ENCODE data around the gene PAK5.

The PAK5 gene

DNA sequence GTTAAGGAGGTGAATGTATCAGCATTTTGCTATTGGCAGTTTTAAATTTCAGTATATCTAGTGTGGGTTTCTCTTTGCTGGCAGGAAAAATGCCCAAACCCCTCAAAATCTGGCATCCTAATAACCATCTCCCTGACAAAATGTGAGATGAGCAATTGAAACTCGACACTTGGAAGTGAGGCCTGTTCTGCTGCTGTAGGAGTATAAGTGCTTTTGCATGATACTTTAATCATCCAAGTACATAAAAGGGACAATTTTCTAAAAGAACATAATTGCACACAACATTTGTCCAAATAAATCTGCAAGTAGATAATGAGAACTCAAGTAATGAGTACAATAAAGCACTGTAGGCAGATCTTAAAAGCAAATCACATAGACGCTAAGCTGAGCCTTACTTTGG lies 288.0 kb downstream of the PAK5 start:
- Histone ChIP-seq H3K27me3 (replicated peaks in 2 of 5; ENCODE audit: control insufficient read depth in 4 of 5, insufficient read depth in 5 of 5, low read length in 4 of 5) (peaks cover 0 to 10% (median 0%) of the 10 kb centered on the region in 5 experiments), H3K4me3 (ENCODE audit: control insufficient read depth in 1 of 7, extremely low read depth in 1 of 7, insufficient read depth in 4 of 7, low read depth in 2 of 7, low read length in 6 of 7) (no peak overlapping the region), H3K9me3 (ENCODE audit: control extremely low read depth in 1 of 5, control insufficient read depth in 4 of 5, insufficient read depth in 2 of 5, low read depth in 1 of 5, low read length in 4 of 5) (peaks cover 0 to 1% (median 0%) of the 10 kb centered on the region in 5 experiments), H3K4me1 (ENCODE audit: control extremely low read depth in 1 of 4, control insufficient read depth in 4 of 4, insufficient read depth in 4 of 4, low read length in 3 of 4) (no peaks in the 10 kb centered on the region), H3K27ac (ENCODE audit: insufficient read depth in 1 of 2, low read depth in 1 of 2, low read length in 2 of 2, poor library complexity in 1 of 2, severe bottlenecking in 2 of 2) (no peak overlapping the region), H3K36me3 (ENCODE audit: control insufficient read depth in 4 of 4, insufficient read depth in 4 of 4, low read length in 3 of 4) (no peaks in the 10 kb centered on the region)
- WGBS (ENCODE audit: insufficient coverage): 85% methylated on average over 1 of the region's 2 CpGs
- no peak for DNase-seq
- ChIA-PET POLR2A (no interaction called here), CTCF (no interaction called here)

GRCh38 chr20:9550283-9550682 lies 288.6 kb downstream of the PAK5 start:
- no peak overlapping the region for H3K27ac ChIP-seq (ENCODE audit: insufficient read depth in 1 of 2, low read depth in 1 of 2, low read length in 2 of 2, poor library complexity in 1 of 2, severe bottlenecking in 2 of 2)
- no peak overlapping the region for H3K4me3 ChIP-seq (ENCODE audit: control insufficient read depth in 1 of 7, extremely low read depth in 1 of 7, insufficient read depth in 4 of 7, low read depth in 2 of 7, low read length in 6 of 7)
- DNase-seq: no peak
- no CpG with 5 or more reads among the region's 1 CpG for WGBS (ENCODE audit: insufficient coverage)
- H3K4me1 ChIP-seq (ENCODE audit: control extremely low read depth in 1 of 4, control insufficient read depth in 4 of 4, insufficient read depth in 4 of 4, low read length in 3 of 4): no peaks in the 10 kb centered on the region
- CTCF ChIA-PET: no interaction called here
- H3K9me3 ChIP-seq (ENCODE audit: control extremely low read depth in 1 of 5, control insufficient read depth in 4 of 5, insufficient read depth in 2 of 5, low read depth in 1 of 5, low read length in 4 of 5): peaks cover 0 to 1% (median 0%) of the 10 kb centered on the region in 5 experiments
- no peaks in the 10 kb centered on the region for H3K36me3 ChIP-seq (ENCODE audit: control insufficient read depth in 4 of 4, insufficient read depth in 4 of 4, low read length in 3 of 4)
- H3K27me3 ChIP-seq (replicated peaks in 2 of 5; ENCODE audit: control insufficient read depth in 4 of 5, insufficient read depth in 5 of 5, low read length in 4 of 5): peaks cover 0 to 10% (median 0%) of the 10 kb centered on the region in 5 experiments
- POLR2A ChIA-PET: no interaction called here

DNA sequence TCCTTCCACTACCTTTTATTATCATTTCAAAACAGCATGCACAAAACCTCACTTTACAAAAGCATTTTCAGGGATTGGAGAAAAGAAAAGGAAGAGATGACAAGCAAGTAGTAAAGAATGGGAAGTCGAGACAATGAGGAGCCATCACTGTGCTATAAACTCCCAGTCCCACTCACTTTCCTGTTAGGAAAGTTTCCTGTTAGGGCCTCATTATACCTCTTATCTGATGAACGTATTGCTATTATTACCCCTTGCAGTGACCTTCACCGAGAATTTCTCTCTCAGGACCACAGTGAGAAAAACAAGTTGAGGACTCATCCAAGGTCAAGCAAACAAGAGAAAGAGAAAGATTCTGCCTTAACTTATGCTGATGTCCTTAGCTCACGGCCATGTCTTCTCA lies 295.7 kb downstream of the PAK5 start:
- 44% methylated on average over 4 of the region's 4 CpGs for WGBS (ENCODE audit: insufficient coverage)
- no peak for DNase-seq
- H3K27ac ChIP-seq (ENCODE audit: insufficient read depth in 1 of 2, low read depth in 1 of 2, low read length in 2 of 2, poor library complexity in 1 of 2, severe bottlenecking in 2 of 2): no peak overlapping the region
- H3K36me3 ChIP-seq (ENCODE audit: control insufficient read depth in 4 of 4, insufficient read depth in 4 of 4, low read length in 3 of 4): no peaks in the 10 kb centered on the region
- no peak overlapping the region for H3K4me3 ChIP-seq (ENCODE audit: control insufficient read depth in 1 of 7, extremely low read depth in 1 of 7, insufficient read depth in 4 of 7, low read depth in 2 of 7, low read length in 6 of 7)
- ChIA-PET POLR2A (no interaction called here), CTCF (no interaction called here)
- H3K27me3 ChIP-seq (replicated peaks in 2 of 5; ENCODE audit: control insufficient read depth in 4 of 5, insufficient read depth in 5 of 5, low read length in 4 of 5): peaks cover 0 to 11% (median 10%) of the 10 kb centered on the region in 5 experiments
- H3K4me1 ChIP-seq (ENCODE audit: control extremely low read depth in 1 of 4, control insufficient read depth in 4 of 4, insufficient read depth in 4 of 4, low read length in 3 of 4): no peaks in the 10 kb centered on the region
- no peaks in the 10 kb centered on the region for H3K9me3 ChIP-seq (ENCODE audit: control extremely low read depth in 1 of 5, control insufficient read depth in 4 of 5, insufficient read depth in 2 of 5, low read depth in 1 of 5, low read length in 4 of 5)

DNA sequence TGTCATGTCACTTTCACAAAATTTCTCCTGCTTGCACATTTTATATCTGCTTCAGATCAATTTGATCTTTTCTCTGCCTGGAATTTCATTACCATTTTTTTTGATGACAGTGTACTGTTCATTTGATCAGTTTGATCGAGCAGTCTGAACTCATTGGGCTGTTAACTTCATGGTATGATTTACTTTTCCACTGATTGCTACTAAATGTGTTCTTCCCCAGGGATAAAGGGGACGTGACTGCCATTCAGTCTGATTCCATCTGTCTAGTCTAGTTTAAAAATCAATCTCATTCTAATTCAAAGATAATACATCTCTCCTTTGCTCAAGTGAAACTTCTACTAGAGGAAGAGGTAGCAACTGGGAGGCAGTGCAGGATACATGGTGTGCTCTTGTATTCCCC lies 303.4 kb downstream of the PAK5 start:
- WGBS (ENCODE audit: insufficient coverage): 80% methylated on average over 1 of the region's 2 CpGs
- DNase-seq: no peak
- H3K4me1 ChIP-seq (ENCODE audit: control extremely low read depth in 1 of 4, control insufficient read depth in 4 of 4, insufficient read depth in 4 of 4, low read length in 3 of 4): no peaks in the 10 kb centered on the region
- H3K4me3 ChIP-seq (ENCODE audit: control insufficient read depth in 1 of 7, extremely low read depth in 1 of 7, insufficient read depth in 4 of 7, low read depth in 2 of 7, low read length in 6 of 7): no peak overlapping the region
- no peaks in the 10 kb centered on the region for H3K36me3 ChIP-seq (ENCODE audit: control insufficient read depth in 4 of 4, insufficient read depth in 4 of 4, low read length in 3 of 4)
- no peak overlapping the region for H3K27ac ChIP-seq (ENCODE audit: insufficient read depth in 1 of 2, low read depth in 1 of 2, low read length in 2 of 2, poor library complexity in 1 of 2, severe bottlenecking in 2 of 2)
- no peaks in the 10 kb centered on the region for H3K9me3 ChIP-seq (ENCODE audit: control extremely low read depth in 1 of 5, control insufficient read depth in 4 of 5, insufficient read depth in 2 of 5, low read depth in 1 of 5, low read length in 4 of 5)
- POLR2A ChIA-PET: no interaction called here
- peaks cover 3 to 21% (median 4%) of the 10 kb centered on the region in 5 experiments for H3K27me3 ChIP-seq (replicated peaks in 2 of 5; ENCODE audit: control insufficient read depth in 4 of 5, insufficient read depth in 5 of 5, low read length in 4 of 5)
- CTCF ChIA-PET: no interaction called here

GRCh38 chr20:9534025-9534424 lies 304.9 kb downstream of the PAK5 start:
- Histone ChIP-seq H3K27me3 (replicated peaks in 2 of 5; ENCODE audit: control insufficient read depth in 4 of 5, insufficient read depth in 5 of 5, low read length in 4 of 5) (peaks cover 2 to 18% (median 4%) of the 10 kb centered on the region in 5 experiments), H3K27ac (ENCODE audit: insufficient read depth in 1 of 2, low read depth in 1 of 2, low read length in 2 of 2, poor library complexity in 1 of 2, severe bottlenecking in 2 of 2) (no peak overlapping the region), H3K9me3 (ENCODE audit: control extremely low read depth in 1 of 5, control insufficient read depth in 4 of 5, insufficient read depth in 2 of 5, low read depth in 1 of 5, low read length in 4 of 5) (no peaks in the 10 kb centered on the region), H3K36me3 (ENCODE audit: control insufficient read depth in 4 of 4, insufficient read depth in 4 of 4, low read length in 3 of 4) (no peaks in the 10 kb centered on the region), H3K4me1 (ENCODE audit: control extremely low read depth in 1 of 4, control insufficient read depth in 4 of 4, insufficient read depth in 4 of 4, low read length in 3 of 4) (no peaks in the 10 kb centered on the region), H3K4me3 (ENCODE audit: control insufficient read depth in 1 of 7, extremely low read depth in 1 of 7, insufficient read depth in 4 of 7, low read depth in 2 of 7, low read length in 6 of 7) (no peak overlapping the region)
- WGBS (ENCODE audit: insufficient coverage): 89% methylated on average over 3 of the region's 5 CpGs
- POLR2A ChIA-PET: no interaction called here
- DNase-seq: no peak
- CTCF ChIA-PET: interaction anchor here (0.6 to 0.7 kb wide), 2 partner anchors 10 to 218 kb away, joined by 3 to 5 read pairs; no protein-coding TSS in a partner anchor

DNA sequence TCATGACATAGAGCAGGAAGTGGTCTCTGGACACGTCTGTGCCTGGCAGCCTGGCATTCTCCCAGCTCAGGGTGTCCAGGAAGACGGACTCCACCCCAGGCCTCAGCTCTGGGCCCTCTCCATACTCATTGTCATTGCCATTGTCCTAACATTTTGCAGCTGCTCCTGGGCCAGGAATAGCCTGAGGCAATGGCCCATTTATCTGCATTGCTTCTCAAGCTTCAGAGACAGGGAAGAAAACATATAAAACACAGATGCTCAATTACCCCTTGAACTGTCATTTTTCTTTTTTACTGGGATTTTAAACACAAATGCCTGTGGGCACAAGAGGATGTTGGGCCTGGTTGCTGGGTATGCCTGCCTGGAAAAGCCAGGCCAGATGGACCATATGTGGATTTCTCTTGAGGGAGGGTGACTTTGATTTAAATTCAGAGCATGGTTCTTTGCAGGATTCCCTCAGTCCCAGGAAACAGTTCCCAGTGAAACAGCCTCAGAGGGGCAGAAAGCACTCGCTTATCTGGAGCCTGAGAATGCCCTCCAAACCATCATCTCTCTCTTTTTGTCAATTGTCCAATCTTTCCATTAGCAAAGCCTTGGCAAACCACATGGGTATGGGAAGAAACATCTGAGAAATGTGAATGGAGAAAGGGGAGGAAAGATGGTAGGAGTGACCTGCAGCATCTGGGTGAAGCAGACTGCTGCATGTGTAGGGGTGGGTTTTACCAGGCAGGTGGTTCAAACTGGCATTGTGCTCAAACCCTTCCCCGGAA lies 306.6 kb downstream of the PAK5 start:
- Histone ChIP-seq H3K36me3 (ENCODE audit: control insufficient read depth in 4 of 4, insufficient read depth in 4 of 4, low read length in 3 of 4) (no peaks in the 10 kb centered on the region), H3K27me3 (replicated peaks in 2 of 5; ENCODE audit: control insufficient read depth in 4 of 5, insufficient read depth in 5 of 5, low read length in 4 of 5) (peaks cover 0 to 15% (median 4%) of the 10 kb centered on the region in 5 experiments), H3K27ac (ENCODE audit: insufficient read depth in 1 of 2, low read depth in 1 of 2, low read length in 2 of 2, poor library complexity in 1 of 2, severe bottlenecking in 2 of 2) (no peak overlapping the region), H3K9me3 (ENCODE audit: control extremely low read depth in 1 of 5, control insufficient read depth in 4 of 5, insufficient read depth in 2 of 5, low read depth in 1 of 5, low read length in 4 of 5) (no peaks in the 10 kb centered on the region), H3K4me1 (ENCODE audit: control extremely low read depth in 1 of 4, control insufficient read depth in 4 of 4, insufficient read depth in 4 of 4, low read length in 3 of 4) (no peaks in the 10 kb centered on the region), H3K4me3 (ENCODE audit: control insufficient read depth in 1 of 7, extremely low read depth in 1 of 7, insufficient read depth in 4 of 7, low read depth in 2 of 7, low read length in 6 of 7) (no peak overlapping the region)
- DNase-seq: no peak
- ChIA-PET CTCF (no interaction called here), POLR2A (no interaction called here)
- 69% methylated on average over 4 of the region's 4 CpGs for WGBS (ENCODE audit: insufficient coverage)

DNA sequence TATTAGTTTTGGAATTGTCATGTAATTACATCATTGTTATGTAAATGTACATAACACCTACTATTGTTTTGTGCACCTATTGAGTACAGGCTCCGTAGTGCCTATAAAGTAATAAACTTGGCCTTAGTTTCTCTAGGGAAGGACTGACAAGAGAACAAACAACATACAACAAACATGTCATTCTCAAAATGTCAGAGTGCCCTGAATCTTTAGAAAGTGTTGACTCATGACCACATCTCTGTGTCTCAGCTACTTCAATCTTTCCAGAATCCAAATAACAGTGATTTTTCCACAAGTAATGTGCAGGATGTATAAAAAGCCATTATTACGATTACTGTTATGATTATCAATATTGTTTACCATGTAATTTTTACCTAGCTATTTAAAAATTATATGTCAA lies 307.3 kb downstream of the PAK5 start:
- ChIA-PET CTCF (no interaction called here), POLR2A (no interaction called here)
- Histone ChIP-seq H3K27me3 (replicated peaks in 2 of 5; ENCODE audit: control insufficient read depth in 4 of 5, insufficient read depth in 5 of 5, low read length in 4 of 5) (peaks cover 2 to 15% (median 7%) of the 10 kb centered on the region in 5 experiments), H3K27ac (ENCODE audit: insufficient read depth in 1 of 2, low read depth in 1 of 2, low read length in 2 of 2, poor library complexity in 1 of 2, severe bottlenecking in 2 of 2) (no peak overlapping the region), H3K9me3 (ENCODE audit: control extremely low read depth in 1 of 5, control insufficient read depth in 4 of 5, insufficient read depth in 2 of 5, low read depth in 1 of 5, low read length in 4 of 5) (no peaks in the 10 kb centered on the region), H3K36me3 (ENCODE audit: control insufficient read depth in 4 of 4, insufficient read depth in 4 of 4, low read length in 3 of 4) (no peaks in the 10 kb centered on the region), H3K4me3 (ENCODE audit: control insufficient read depth in 1 of 7, extremely low read depth in 1 of 7, insufficient read depth in 4 of 7, low read depth in 2 of 7, low read length in 6 of 7) (no peak overlapping the region), H3K4me1 (ENCODE audit: control extremely low read depth in 1 of 4, control insufficient read depth in 4 of 4, insufficient read depth in 4 of 4, low read length in 3 of 4) (no peaks in the 10 kb centered on the region)
- 60% methylated on average over 1 of the region's 2 CpGs for WGBS (ENCODE audit: insufficient coverage)
- no peak for DNase-seq

Measured in common myeloid progenitor, CD34-positive (primary cell).